H9 (cell line): ENCODE results near the gene ADAMTS13. TPM values are rescaled to one million over a fixed set of nuclear protein-coding genes. Genes with fewer than 3 reads are reported as not detected.

Experiments
- DNase-seq: peaks from one replicate; pipeline ENCODE4 v3.0.0-alpha.2; 2017
- H2AFZ ChIP-seq: one replicate; pipeline ENCODE4 v1.6.1; 2013; ENCODE audit warnings: mild to moderate bottlenecking, low read length, control low read depth, moderate library complexity
- H2AK5ac ChIP-seq: 2 replicates; pipeline ENCODE4 v1.6.1; 2013; ENCODE audit warnings: low read length, control low read depth, mixed read lengths; ENCODE audit not compliant: insufficient read length
- H2BK120ac ChIP-seq: one replicate; pipeline ENCODE4 v1.6.1; 2013; ENCODE audit warnings: low read depth, mild to moderate bottlenecking, low read length, control low read depth, inconsistent platforms; ENCODE audit not compliant: poor library complexity, severe bottlenecking
- H2BK12ac ChIP-seq: 2 replicates; pipeline ENCODE4 v1.6.1; 2013; ENCODE audit warnings: low read length, control low read depth, mixed read lengths, low read depth; ENCODE audit not compliant: insufficient read length
- H2BK15ac ChIP-seq: 2 replicates; pipeline ENCODE4 v1.6.1; 2013; ENCODE audit warnings: low read depth, low read length, control low read depth
- H2BK20ac ChIP-seq: one replicate; pipeline ENCODE4 v1.6.1; 2013; ENCODE audit warnings: low read depth, mild to moderate bottlenecking, low read length, control low read depth, inconsistent platforms; ENCODE audit not compliant: poor library complexity, severe bottlenecking
- H2BK5ac ChIP-seq: 2 replicates; pipeline ENCODE4 v1.6.1; 2013; ENCODE audit warnings: low read length, control low read depth, mixed read lengths; ENCODE audit not compliant: insufficient read length
- H3K14ac ChIP-seq: 2 replicates; pipeline ENCODE4 v1.6.1; 2013; ENCODE audit warnings: low read length, control low read depth; ENCODE audit not compliant: insufficient read depth
- H3K18ac ChIP-seq: 2 replicates; pipeline ENCODE4 v1.6.1; 2013; ENCODE audit warnings: low read depth, mild to moderate bottlenecking, mixed read lengths, low read length, control low read depth; ENCODE audit not compliant: insufficient read length
- H3K23ac ChIP-seq: 2 replicates; pipeline ENCODE4 v1.6.1; 2013; ENCODE audit warnings: low read length, control low read depth, mixed read lengths, low read depth; ENCODE audit not compliant: insufficient read length
- H3K23me2 ChIP-seq: 2 replicates; pipeline ENCODE4 v1.6.1; 2013; ENCODE audit warnings: low read depth, mild to moderate bottlenecking, mixed read lengths, low read length, control low read depth; ENCODE audit not compliant: insufficient read length, poor library complexity, severe bottlenecking
- H3K27ac ChIP-seq: 2 replicates; pipeline ENCODE4 v1.5.1; 2013; ENCODE audit warnings: low read length, control low read depth, mixed read lengths, low read depth; ENCODE audit not compliant: insufficient read length
- H3K27me3 ChIP-seq: 2 replicates; pipeline ENCODE4 v1.6.1; 2013; ENCODE audit warnings: low read length, control low read depth, inconsistent platforms; ENCODE audit not compliant: insufficient read depth
- H3K4ac ChIP-seq: 2 replicates; pipeline ENCODE4 v1.6.1; 2013; ENCODE audit warnings: low read depth, mild to moderate bottlenecking, control low read depth, inconsistent platforms, low read length, moderate library complexity
- H3K4me1 ChIP-seq: 2 replicates; pipeline ENCODE4 v1.6.1; 2013; ENCODE audit warnings: low read length, control low read depth, inconsistent platforms; ENCODE audit not compliant: insufficient read depth
- H3K4me2 ChIP-seq: 2 replicates; pipeline ENCODE4 v1.6.1; 2013; ENCODE audit warnings: low read length, control low read depth, mixed read lengths; ENCODE audit not compliant: insufficient read length, insufficient read depth
- H3K56ac ChIP-seq: 2 replicates; pipeline ENCODE4 v1.6.1; 2013; ENCODE audit warnings: low read depth, mild to moderate bottlenecking, mixed read lengths, low read length, control low read depth; ENCODE audit not compliant: insufficient read length
- H3K79me1 ChIP-seq: 2 replicates; pipeline ENCODE4 v1.6.1; 2013; ENCODE audit warnings: low read depth, mild to moderate bottlenecking, moderate library complexity, low read length, control low read depth, inconsistent platforms; ENCODE audit not compliant: insufficient read depth, poor library complexity, severe bottlenecking
- H3K79me2 ChIP-seq: 2 replicates; pipeline ENCODE4 v1.6.1; 2013; ENCODE audit warnings: low read length, control low read depth, inconsistent platforms; ENCODE audit not compliant: insufficient read depth
- H3K9ac ChIP-seq: 2 replicates; pipeline ENCODE4 v1.6.1; 2013; ENCODE audit warnings: low read length, control low read depth, mixed read lengths; ENCODE audit not compliant: insufficient read length; ENCODE audit errors: extremely low read depth
- H3K9me3 ChIP-seq: one replicate; pipeline ENCODE4 v1.6.1; 2013; ENCODE audit warnings: low read depth, low read length, inconsistent platforms; ENCODE audit not compliant: control insufficient read depth
- H3T11ph ChIP-seq: one replicate; pipeline ENCODE4 v1.6.1; 2013; ENCODE audit warnings: mild to moderate bottlenecking, low read length, control low read depth, inconsistent platforms
- H4K20me1 ChIP-seq: one replicate; pipeline ENCODE4 v1.6.1; 2013; ENCODE audit not compliant: control insufficient read depth, insufficient read length, insufficient read depth
- H4K5ac ChIP-seq: 2 replicates; pipeline ENCODE4 v1.6.1; 2013; ENCODE audit warnings: low read depth, mild to moderate bottlenecking, mixed read lengths, low read length, control low read depth; ENCODE audit not compliant: insufficient read length
- H4K8ac ChIP-seq: replicated peaks from 2 replicates; pipeline ENCODE4 v1.6.1; 2013; ENCODE audit warnings: low read length, control low read depth, mixed read lengths, low read depth; ENCODE audit not compliant: insufficient read length
- H4K91ac ChIP-seq: 2 replicates; pipeline ENCODE4 v1.6.1; 2013; ENCODE audit warnings: low read depth, mild to moderate bottlenecking, moderate library complexity, mixed read lengths, low read length, control low read depth; ENCODE audit not compliant: insufficient read length
- H3K27ac Mint-ChIP-seq, 3 experiments: 2 replicates in 2 of 3; 3 replicates in 1 of 3; pipeline ENCODE4 v1.8.0; 2020 to 2021; ENCODE audit warnings: mixed read lengths in 3 of 3, mild to moderate bottlenecking in 1 of 3, moderate library complexity in 1 of 3
- H3K27me3 Mint-ChIP-seq: 2 replicates; pipeline ENCODE4 v1.8.0; 2021; ENCODE audit warnings: low read depth, mild to moderate bottlenecking, moderate library complexity, mixed read lengths
- H3K36me3 Mint-ChIP-seq, 3 experiments: 2 replicates in 2 of 3; 3 replicates in 1 of 3; pipeline ENCODE4 v1.8.0; 2020 to 2021; ENCODE audit warnings: low read depth in 3 of 3, mixed read lengths in 3 of 3; ENCODE audit not compliant: insufficient read depth in 1 of 3
- H3K4me1 Mint-ChIP-seq, 2 experiments: 2 replicates each; pipeline ENCODE4 v1.8.0; 2020; ENCODE audit warnings: mixed read lengths in 2 of 2
- H3K4me3 Mint-ChIP-seq, 2 experiments: 2 replicates in 1 of 2; 3 replicates in 1 of 2; pipeline ENCODE4 v1.8.0; 2020 to 2021; ENCODE audit warnings: mild to moderate bottlenecking in 2 of 2, mixed read lengths in 2 of 2, moderate library complexity in 1 of 2
- H3K9me3 Mint-ChIP-seq, 2 experiments: 2 replicates in 1 of 2; 3 replicates in 1 of 2; pipeline ENCODE4 v1.8.0; 2020; ENCODE audit warnings: mild to moderate bottlenecking in 2 of 2, mixed read lengths in 2 of 2, moderate library complexity in 1 of 2
- CTCF ChIP-seq: fragments of 200-600 bp; sonication (generic); conservative IDR thresholded peaks from 3 replicates; pipeline ENCODE4 v1.8.0; 2021; ENCODE audit warnings: antibody characterized with exemption, mild to moderate bottlenecking
- WGBS: extraction: QIAGEN DNeasy Blood & Tissue Kit; methylation state at CpG from one replicate; pipeline ENCODE4 v1.1.7; 2013; ENCODE audit warnings: missing lambda C conversion rate, low lambda C conversion rate, mixed read lengths; ENCODE audit not compliant: insufficient read length; ENCODE audit errors: extremely low coverage; 5-methylcytosine and 5-hydroxymethylcytosine counted together
- total RNA-seq: library from RNA; stranded (reverse); gene quantifications from 2 replicates; pipeline ENCODE4 v1.2.1, GENCODE V29; 2021

Gene ADAMTS13
- total RNA-seq, 1 experiment from 2014 or later = 8.8 TPM

GRCh38 chr9:133454325-133454724, 32.2 kb downstream of the ADAMTS13 start:
- no peak overlapping the region for H3K4me2 ChIP-seq
- no peak overlapping the region for H4K8ac ChIP-seq
- Mint-ChIP-seq H3K27me3 (peaks cover 5% of the 10 kb centered on the region), H3K4me1 (peaks cover 8 to 11% of the 10 kb centered on the region in 2 experiments), H3K27ac (peak overlapping the region in 2 of 3 experiments; percentile 9 to 48; a peak in 1 of 7 replicates), H3K9me3 (no peaks in the 10 kb centered on the region), H3K36me3 (no peaks in the 10 kb centered on the region), H3K4me3 (no peak overlapping the region)
- no peak overlapping the region for H2BK12ac ChIP-seq
- no peaks in the 10 kb centered on the region; the same call in 1 of the 2 replicates for H3K4me1 ChIP-seq
- no peak overlapping the region for H3K4ac ChIP-seq
- no CpG with 5 or more reads among the region's 19 CpGs for WGBS
- no peaks in the 10 kb centered on the region for H4K20me1 ChIP-seq
- H3K23me2 ChIP-seq = peaks cover 6% of the 10 kb centered on the region
- H3K56ac ChIP-seq = no peak overlapping the region
- no peak overlapping the region for H2BK15ac ChIP-seq
- no peak overlapping the region for H3K14ac ChIP-seq
- H2BK5ac ChIP-seq = no peak overlapping the region
- no peak overlapping the region for H2AK5ac ChIP-seq
- no peak for DNase-seq
- H3T11ph ChIP-seq = no peak overlapping the region
- no peak overlapping the region for H3K18ac ChIP-seq
- no peaks in the 10 kb centered on the region for H3K9me3 ChIP-seq
- H3K27me3 ChIP-seq = no peaks in the 10 kb centered on the region
- H4K5ac ChIP-seq = no peak overlapping the region
- no peak overlapping the region for H3K9ac ChIP-seq
- no peak overlapping the region for H2BK120ac ChIP-seq
- no peak for TF ChIP-seq CTCF
- no peak overlapping the region for H3K23ac ChIP-seq
- no peak overlapping the region for H4K91ac ChIP-seq
- H2AFZ ChIP-seq = no peak overlapping the region
- H2BK20ac ChIP-seq = no peak overlapping the region
- no peaks in the 10 kb centered on the region for H3K79me1 ChIP-seq
- H3K27ac ChIP-seq = no peak overlapping the region
- H3K79me2 ChIP-seq = no peaks in the 10 kb centered on the region
